Thyroid gland (tissue), 4 donors: ENCODE data around the gene MLPH. TPM values are rescaled to one million over a fixed set of nuclear protein-coding genes. Genes with fewer than 3 reads are reported as not detected.

ENCODE experiments used
- DNase-seq, 2 donors: peaks; one replicate each; pipeline ENCODE4 v3.0.0-alpha.2; 2019
- H3K27ac ChIP-seq, 3 donors: fragments of 200-600 bp; sonication (generic); 1 replicate in 2 of 3; 2 replicates in 1 of 3; pipeline ENCODE4 v1.5.1; 2016 to 2019; ENCODE audit warnings: mild to moderate bottlenecking in 1 of 3, moderate library complexity in 1 of 3
- H3K27me3 ChIP-seq: fragments of 200-600 bp; sonication (generic); one replicate; pipeline ENCODE4 v1.5.1; 2019
- H3K36me3 ChIP-seq, 2 donors: fragments of 200-600 bp; sonication (generic); one replicate each; pipeline ENCODE4 v1.5.1; 2016 to 2019
- H3K4me1 ChIP-seq, 2 donors: fragments of 200-600 bp; sonication (generic); one replicate each; pipeline ENCODE4 v1.5.1; 2017 to 2019
- H3K4me3 ChIP-seq, 3 donors: fragments of 200-600 bp; sonication (generic); replicated peaks in 1 of 3; 1 replicate in 2 of 3; 2 replicates in 1 of 3; pipeline ENCODE4 v1.5.1; 2016; ENCODE audit warnings: mild to moderate bottlenecking in 1 of 3
- H3K9me3 ChIP-seq: fragments of 200-600 bp; sonication (generic); one replicate; pipeline ENCODE4 v1.5.1; 2017
- CTCF ChIP-seq, 6 experiments: fragments of 200-600 bp in 3 of 6; fragments of 450-650 bp in 3 of 6; sonication (generic) in 3 of 6; IDR thresholded peaks; one replicate each; pipeline ENCODE4 v1.5.1; 2016 to 2019; ENCODE audit warnings: antibody characterized with exemption in 6 of 6, mild to moderate bottlenecking in 2 of 6, inconsistent platforms in 1 of 6, moderate library complexity in 1 of 6
- POLR2A ChIP-seq, 2 donors: fragments of 450-650 bp; IDR thresholded peaks; one replicate each; pipeline ENCODE4 v1.6.1; 2017; ENCODE audit warnings: antibody characterized with exemption in 2 of 2, mild to moderate bottlenecking in 2 of 2, moderate library complexity in 1 of 2
- WGBS, 2 donors: methylation state at CpG; one replicate each; pipeline ENCODE4 v1.1.5; 2017; 5-methylcytosine and 5-hydroxymethylcytosine counted together
- intact Hi-C: fragments of 100-400 bp; cut with DNase I; formaldehyde crosslinking; loops from one replicate; pipeline ENCODE4 v1.15.1; 2023
- total RNA-seq, 4 donors: library from RNA; depleted of rRNA; stranded (reverse); fragments of >200 nt; gene quantifications; one replicate each; pipeline ENCODE4 v1.2.3, GENCODE V29; 2016

The MLPH gene
- total RNA-seq, 4 donors from 2014 or later, result 41.3 to 107 (median 58.6) TPM

DNA sequence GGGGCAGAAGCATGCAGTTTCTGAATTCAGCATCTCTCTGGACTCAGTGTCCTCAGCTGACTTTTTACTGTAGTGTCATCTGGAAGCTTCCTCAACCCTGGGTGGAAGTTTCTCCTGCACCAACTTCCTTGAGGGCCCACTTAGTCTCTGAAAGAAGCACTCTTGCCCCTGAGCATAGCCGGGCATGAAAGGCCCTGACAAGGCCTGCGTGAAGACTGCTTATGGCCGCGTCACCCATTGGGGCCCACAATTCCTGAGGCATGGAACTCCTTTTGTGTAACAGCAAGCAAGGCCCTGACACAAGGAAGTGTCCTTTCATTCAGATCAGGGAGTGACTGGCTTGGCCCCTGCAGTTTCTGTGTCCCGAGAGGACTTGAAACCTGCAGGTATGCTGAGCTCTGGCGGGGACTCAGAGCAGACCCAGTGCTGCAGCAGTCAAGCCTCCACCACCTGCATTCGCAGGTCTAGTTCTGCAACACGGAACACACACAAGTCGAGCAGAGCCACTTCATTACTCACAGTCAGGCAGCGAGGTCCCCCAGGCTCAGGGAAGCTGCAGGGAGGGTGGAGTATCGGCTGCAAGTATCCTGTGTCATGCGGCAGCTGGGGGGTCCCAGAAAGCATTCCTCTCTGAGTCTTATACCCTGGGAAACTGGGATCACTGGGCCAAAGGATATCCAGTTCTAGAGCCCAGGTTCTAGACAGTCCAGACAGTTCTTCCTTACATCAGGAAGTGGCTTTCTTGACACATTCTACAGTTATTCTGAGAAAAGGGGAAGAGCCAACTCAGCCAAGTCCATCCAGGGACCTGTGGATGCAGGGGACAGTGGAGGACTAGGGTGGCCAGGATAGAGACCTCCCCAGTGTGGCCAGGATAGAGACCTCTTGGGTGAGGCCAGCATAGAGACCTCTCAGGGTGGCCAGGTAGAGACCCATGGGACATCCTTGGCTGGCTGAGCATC is 43.7 kb downstream of the MLPH start:
- Histone ChIP-seq H3K4me1 (no peaks in the 10 kb centered on the region), H3K36me3 (peaks cover 22 to 23% of the 10 kb centered on the region in 2 donors), H3K4me3 (no peak overlapping the region), H3K27ac (no peak overlapping the region), H3K27me3 (no peaks in the 10 kb centered on the region), H3K9me3 (no peaks in the 10 kb centered on the region)
- intact Hi-C loops, result no loop called here
- WGBS, 2 donors, result 91 to 95% methylated on average over 11 to 12 of the region's 12 CpGs
- no peak for DNase-seq
- TF ChIP-seq CTCF (IDR thresholded peaks at IDR 0.05) (no peak), POLR2A (IDR thresholded peaks at IDR 0.05) (no peak)

DNA sequence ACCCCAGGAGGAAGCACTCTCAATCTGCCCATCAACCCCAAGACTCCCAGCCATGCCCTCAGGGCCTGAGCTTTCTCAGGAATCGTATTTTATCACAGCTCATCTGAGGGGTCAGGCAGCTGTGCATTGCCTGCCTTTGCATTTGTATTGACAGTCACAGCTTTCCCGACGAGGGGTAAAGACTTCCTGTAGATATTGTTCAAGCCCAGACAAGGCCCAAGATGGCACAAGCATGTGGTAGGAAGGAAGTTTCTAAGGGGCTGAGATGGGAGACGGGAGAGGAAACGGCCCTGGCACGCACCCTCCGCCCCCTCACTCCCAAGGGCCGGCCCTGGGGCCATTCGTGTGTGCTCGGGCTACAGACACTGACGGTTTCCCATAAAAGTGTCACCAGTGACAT is 45.1 kb downstream of the MLPH start:
- peaks cover 8 to 13% of the 10 kb centered on the region in 2 donors for H3K36me3 ChIP-seq
- H3K27ac ChIP-seq, result no peak overlapping the region
- H3K4me3 ChIP-seq, result no peak overlapping the region
- DNase-seq, result no peak
- H3K27me3 ChIP-seq, result no peaks in the 10 kb centered on the region
- H3K4me1 ChIP-seq, result no peaks in the 10 kb centered on the region
- TF ChIP-seq CTCF (IDR thresholded peaks at IDR 0.05), result no peak
- TF ChIP-seq POLR2A (IDR thresholded peaks at IDR 0.05), result no peak
- no peaks in the 10 kb centered on the region for H3K9me3 ChIP-seq
- 55 to 81% methylated on average over 11 of the region's 11 CpGs for WGBS, 2 donors
- intact Hi-C loops, result no loop called here

GRCh38 chr2:237533668-237534161 is 46.7 kb downstream of the MLPH start:
- H3K27ac ChIP-seq, result no peak overlapping the region
- intact Hi-C loops, result no loop called here
- no peaks in the 10 kb centered on the region for H3K27me3 ChIP-seq
- peaks cover 0 to 5% of the 10 kb centered on the region in 2 donors for H3K36me3 ChIP-seq
- 82 to 84% methylated on average over 7 of the region's 7 CpGs for WGBS, 2 donors
- no peak overlapping the region for H3K4me3 ChIP-seq
- H3K9me3 ChIP-seq, result no peaks in the 10 kb centered on the region
- no peak for DNase-seq
- no peaks in the 10 kb centered on the region for H3K4me1 ChIP-seq
- TF ChIP-seq CTCF (IDR thresholded peaks at IDR 0.05) (no peak), POLR2A (IDR thresholded peaks at IDR 0.05) (no peak)

DNA sequence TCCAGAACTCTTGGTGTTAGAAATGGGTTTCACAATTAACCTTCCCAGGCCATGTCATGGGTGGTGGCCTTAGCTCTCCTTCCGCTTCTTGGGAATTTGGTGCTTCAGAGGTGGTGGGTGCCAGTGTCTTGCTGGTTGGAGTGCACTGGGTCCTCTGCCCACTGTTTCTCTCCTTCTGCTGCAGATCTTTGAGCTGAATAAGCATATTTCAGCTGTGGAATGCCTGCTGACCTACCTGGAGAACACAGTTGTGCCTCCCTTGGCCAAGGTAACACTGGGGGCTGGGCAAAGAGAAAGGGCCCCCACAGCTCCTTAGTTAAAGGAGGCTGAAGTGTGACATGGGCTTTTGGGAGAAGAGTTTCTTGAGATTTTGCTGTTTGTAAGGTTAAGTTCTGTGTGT is 47.3 kb downstream of the MLPH start:
- WGBS, 2 donors, result 94 to 100% methylated on average over 1 of the region's 1 CpG
- Histone ChIP-seq H3K36me3 (peaks cover 0 to 5% of the 10 kb centered on the region in 2 donors), H3K27ac (no peak overlapping the region), H3K4me1 (no peaks in the 10 kb centered on the region), H3K27me3 (no peaks in the 10 kb centered on the region), H3K4me3 (no peak overlapping the region), H3K9me3 (no peaks in the 10 kb centered on the region)
- TF ChIP-seq CTCF (IDR thresholded peaks at IDR 0.05) (no peak), POLR2A (IDR thresholded peaks at IDR 0.05) (no peak)
- no peak for DNase-seq
- intact Hi-C loops, result no loop called here
